HG03135 (cell line): ENCODE measurements around the gene PDE6C.

Experiments used
- ATAC-seq: cut with Tn5 transposase; IDR thresholded peaks from one replicate; pipeline ENCODE4 v1.9.1; 2021; ENCODE audit warnings: mild to moderate bottlenecking, moderate library complexity; ENCODE audit not compliant: unreplicated experiment

The PDE6C gene

DNA sequence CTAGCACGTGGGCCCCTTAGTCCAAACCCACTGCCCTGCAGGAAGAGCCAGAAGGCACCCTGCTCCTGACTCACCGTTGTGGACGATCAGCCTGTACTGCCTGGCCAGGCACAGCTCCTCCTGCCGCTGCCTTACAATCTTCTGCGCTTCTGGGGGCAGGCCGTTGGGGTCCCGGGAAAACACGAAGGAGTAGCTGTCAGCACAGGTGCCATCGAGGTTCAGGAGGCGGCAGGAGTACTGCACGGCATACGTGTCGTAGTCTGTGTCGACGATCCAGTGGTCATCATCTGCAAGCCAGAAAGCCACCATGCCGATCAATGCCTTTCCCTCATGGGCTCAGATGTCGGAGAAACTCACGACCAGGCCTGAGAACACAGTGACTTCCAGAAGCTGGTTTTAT is 18.6 kb upstream of the PDE6C start:
- no peak for ATAC-seq

DNA sequence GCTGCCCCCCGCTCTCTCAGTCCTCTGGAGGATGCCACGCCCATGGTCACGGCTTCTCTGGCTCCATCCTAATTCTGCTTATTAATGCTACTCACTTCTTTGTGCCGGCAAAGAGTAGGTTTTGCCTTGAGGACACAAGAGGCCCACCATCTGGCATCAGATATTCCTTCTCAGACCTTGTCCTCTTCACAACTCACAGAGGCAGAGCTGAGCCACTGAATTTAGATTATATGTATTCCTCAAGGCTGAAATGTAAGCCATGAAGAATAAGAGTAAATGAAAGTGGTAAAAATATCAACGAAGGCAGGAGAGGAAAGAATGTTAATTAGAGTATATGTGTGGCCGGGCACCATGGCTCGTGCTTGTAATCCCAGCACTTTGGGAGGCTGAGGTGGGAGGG is 17.8 kb upstream of the PDE6C start:
- no peak for ATAC-seq

DNA sequence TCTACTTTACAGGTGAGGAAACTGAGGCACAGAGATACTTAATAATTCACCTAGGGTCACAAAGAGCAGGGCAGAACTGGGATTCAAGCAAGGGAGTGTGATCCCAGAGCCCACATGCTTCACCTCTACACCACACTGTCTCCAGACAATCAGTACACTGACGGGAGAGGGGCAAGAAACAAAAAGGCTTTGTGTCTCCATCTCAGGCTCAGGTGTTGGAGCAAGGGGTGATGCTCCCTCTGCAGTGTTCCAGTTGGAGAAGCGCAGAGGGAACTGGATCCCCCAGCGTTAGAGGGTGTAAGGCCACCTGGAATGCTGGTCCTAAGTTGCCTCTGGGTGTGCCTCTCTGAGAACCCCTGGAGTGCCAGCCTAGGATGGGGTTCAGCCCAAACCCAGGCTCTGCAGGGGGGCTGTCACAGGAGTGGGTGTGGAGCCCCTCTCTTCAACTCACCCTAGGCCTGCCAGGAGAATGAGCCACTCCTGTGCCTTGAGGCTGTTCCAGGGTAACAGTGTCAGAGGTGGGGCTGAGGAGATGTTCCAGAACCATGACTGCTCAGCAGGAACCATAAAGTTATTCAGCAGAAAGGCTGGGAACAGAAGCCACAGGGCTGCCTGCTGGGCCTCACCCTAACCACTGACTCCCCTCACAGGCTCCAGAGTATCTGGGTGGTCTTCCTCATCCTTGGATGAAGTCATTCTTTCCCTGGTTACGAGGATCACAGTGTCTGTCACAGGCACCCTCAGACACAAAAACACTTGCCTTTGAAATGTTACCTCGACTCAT is 16.8 kb upstream of the PDE6C start:
- no peak for ATAC-seq

DNA sequence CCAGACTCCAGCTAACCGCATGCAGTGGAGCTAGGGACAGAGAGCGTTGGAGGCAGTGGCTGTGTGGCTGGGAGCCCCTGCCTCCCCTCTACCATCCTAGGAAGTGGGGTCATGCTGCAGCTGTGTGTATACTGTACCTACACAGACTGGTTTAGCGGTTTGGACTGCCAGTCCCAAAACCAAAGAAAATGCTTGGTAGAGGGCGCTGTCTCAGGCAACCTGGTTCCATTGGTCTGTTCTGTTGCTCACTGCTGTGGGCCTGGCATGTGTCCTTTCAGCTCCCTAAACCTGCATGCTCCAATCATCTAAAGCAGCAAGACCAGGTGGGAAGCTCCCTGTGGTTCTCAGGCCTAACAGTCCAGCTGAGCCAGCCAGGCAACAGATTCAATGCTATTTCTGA is 15.8 kb upstream of the PDE6C start:
- ATAC-seq, result no peak

DNA sequence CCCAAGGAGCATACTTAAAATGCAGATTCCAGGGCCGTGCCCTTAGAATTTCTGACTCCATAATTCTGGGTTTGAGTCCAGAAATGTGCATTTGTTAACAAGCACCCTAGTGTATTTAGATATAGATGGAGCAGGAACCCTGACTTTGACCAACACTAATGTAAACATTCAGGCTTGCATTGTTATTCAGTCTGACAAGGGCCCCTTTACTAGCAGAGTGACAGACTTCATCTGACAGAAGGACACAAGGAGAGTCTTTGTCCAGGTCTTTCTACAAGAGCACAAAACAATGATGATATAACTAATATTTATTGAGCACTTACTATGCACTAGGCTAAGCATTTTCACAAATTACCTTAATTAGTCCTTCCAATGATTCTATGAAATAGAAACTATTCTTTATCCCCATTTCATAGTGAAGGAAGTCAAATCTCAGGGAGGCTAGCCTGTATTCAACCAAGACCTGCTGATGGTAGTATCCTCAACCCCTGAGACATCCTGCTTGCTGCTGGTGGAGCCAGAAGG is 15.2 kb upstream of the PDE6C start:
- ATAC-seq, result no peak

DNA sequence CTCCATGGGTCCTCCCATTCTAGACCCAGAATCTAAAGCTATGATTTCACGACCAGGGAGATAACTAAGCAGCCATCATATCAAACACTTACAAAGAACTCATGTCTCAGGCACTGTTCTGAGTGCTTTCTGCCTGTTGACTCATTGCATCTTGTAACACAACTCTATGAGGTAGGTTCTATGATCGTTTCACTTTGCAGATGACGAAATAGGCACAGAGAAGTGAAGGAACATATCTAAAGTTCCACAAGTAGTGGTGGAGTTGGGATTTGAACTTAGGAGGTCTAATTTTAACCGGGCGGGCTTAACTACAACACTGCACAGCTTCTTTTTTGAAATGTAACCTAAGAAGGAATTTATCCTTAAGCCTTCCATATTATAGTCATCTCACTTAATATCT is 14.2 kb upstream of the PDE6C start:
- ATAC-seq, result no peak

DNA sequence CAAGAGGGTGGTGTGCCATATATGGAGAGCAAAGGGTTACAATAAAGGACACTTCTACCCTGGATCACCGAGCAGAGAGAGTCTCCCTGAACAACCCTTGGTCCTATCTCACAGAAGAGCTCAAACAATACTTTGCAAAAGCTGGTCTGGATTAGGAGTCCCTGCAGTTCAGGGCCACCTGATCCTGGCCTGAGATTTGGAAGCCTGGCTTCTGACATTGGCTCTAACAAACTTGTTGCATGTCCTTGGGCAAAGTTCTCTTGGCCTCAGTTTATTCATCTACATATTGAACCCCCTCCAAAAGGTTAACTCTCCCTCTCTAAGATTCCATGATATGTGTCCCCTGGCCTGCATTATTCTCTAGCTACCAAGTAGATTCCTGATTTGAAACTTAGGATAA is 13.0 kb upstream of the PDE6C start:
- ATAC-seq, result no peak

DNA sequence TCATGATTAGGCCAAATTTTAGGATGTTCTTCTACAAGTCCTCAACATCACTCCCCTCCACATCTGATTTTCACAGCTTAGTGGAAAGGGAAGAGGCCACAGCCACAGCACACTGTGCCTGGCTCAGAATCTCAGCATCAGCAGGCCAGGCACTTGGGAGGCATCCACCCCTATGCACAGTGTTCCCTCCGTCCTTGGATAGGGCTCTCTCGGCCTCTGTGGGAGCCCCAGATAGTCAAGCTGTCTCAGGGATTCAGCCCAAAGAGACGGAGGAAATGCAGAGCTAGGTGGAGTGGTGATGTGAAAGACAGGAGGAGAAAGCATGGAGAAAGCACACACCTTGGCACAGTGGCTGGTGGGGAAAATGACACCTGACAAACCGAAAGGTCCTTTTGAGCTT is 12.6 kb upstream of the PDE6C start:
- ATAC-seq, result no peak

DNA sequence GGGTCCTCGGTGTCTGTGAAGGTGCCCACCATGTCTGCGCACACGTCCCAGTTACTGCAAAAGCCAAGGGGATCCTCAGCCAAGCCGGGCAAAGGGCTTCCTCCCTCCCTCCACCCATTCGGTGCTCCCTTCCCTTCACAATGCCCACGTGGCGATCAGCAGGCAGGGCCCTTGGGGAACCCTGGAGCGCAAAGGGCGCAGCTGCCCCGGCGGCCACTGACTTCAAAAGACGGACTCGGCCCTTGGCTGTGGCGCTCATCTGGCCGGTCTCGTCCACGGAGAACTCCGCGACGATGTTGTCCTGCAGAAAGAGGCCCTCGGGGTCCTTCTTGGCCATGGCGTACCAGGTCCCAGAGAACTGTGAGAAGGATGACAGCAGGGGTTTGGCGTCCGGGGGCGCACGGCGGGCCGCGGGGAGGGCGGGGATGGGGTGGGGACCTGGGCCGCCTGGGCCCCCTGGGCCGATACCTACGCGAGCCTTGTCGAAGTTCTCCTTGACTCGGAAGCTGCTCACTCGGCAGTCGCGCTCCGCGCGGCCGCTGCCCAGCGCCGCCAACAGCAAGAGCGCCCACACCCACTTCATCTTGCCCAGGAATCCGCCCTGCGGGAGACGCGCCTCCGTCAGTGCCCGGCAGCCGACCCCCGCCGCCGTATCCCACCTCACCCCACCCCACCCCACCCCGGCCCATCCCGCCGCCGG is 11.7 kb upstream of the PDE6C start:
- ATAC-seq, result no peak

DNA sequence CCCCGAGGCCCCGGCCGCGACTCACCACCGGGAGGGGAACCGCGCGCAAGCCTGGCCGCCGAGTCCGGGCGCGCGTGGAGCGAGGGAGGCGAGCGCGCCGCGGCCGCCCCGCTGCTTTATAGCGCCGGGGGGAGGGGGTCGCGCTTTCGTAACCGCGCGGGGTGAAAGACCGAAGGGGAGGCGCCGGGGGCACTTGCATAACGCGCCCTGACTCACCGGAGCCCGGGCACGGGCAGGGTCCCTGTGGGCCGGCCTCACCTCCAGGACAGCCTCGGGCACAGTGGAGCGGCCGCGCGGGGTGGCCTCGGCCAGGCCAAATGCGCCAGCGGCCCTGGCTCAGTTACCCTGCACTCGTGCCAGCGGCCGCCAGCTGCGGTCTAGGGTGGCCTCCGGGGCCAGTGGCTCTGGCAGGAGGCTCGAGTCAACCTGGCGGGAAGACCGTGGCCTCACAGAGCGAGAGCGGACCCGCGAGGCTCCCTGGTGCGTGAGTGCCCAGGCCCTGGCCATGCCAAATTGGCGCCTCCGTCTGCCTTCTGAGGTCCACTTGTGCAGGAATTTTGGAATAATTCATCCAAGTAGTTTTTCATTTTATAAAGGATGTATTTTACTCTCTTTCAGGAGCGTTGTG is 11.1 kb upstream of the PDE6C start, which contains the start of gene RBP4:
Gene RBP4 (minus strand): TSS at position 90 of the 628 bp plus-strand sequence. CDS start 207 bp downstream, outside the sequence.
- ATAC-seq, result no peak

DNA sequence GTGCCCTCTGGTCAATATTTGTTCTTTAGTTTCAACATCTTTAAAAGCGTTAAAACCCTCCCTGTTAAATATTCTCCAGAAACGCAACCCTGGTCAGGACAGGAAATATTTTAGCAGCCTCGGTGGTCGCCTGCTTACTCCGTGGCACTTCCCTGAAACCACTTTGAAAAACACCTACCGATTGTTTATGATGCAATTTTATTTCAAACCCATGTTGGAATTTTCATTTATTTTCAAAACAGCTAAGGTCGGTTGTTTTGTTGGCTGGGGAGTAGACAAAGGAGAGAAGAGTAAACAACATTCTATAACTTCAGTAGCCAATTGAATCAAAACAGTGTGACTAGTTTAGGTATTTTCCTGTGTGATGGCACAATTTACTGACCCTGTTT is 10.6 kb upstream of the PDE6C start:
- no peak for ATAC-seq

DNA sequence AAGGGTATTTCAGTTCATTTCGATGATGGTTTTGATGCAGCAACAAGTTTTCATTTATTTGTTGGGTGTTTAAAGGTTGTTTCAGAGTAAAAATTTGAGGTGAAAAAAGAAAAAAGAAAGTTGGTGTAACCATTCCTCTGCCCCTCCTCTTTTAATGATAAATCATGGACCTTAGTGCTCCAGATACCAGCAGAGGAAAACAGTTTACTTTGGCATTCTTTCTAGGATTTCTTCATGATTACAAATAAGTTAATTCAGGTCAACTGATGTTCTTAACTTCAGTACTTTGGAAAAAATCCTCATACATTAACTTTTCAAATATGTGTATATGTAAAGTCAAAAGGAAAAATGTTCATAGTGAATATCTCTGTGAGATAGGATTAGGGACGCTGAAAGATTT is 9.3 kb upstream of the PDE6C start:
- ATAC-seq, result no peak

DNA sequence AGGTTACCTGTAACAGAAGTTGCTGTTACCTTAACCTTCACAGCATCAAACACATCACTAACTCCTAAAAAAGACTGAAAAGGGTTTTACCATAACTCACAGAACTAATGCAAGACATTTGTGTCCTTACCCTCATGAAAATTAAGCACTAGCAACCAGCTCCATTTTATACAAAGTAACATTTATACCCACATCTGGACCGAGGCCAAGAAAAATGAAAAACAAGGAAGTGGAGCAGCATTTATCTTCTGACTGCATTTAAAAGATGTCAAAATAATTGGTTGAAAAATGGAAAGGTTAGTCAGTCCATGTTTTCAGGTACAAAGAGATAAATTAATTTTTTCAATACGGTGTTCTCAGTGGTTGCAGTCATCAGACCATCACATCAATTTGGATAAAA is 8.2 kb upstream of the PDE6C start:
- no peak for ATAC-seq

DNA sequence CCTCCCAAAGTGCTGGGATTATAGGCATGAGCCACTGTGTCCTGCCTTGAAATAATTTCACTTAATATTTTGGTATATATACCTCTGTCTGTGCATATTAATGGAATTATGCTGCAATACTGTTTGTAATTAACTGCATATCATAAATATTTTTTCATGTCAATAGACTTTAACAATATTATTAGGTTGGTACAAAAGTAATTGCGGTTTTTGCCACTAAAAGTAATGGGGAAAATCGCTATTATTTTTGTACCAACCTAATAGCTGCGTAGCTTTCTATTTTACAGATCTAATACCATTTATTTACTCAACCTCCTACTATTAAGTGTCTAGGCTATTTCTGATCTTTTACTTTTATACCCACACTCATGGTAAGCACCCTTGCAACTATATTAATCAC is 3.9 kb upstream of the PDE6C start:
- no peak for ATAC-seq

DNA sequence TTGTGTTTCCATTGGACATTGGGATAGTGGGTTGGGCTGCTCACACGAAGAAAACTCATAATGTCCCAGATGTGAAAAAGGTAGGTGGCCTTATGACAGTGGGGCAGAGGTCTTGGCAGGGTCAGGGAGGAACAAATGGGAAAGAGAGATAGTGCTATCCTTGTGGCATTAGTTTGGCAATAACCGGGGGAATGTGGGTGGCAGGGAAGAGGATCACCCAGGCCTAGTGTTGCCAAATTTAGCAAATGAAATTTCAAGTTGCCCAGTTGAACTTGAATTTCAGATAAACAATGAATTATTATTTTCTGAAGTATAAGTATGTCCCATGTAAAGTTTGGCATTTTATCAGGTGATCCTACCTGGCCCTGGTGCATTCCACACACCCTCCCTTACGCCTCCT is 789 bp downstream of the PDE6C start:
- no peak for ATAC-seq

DNA sequence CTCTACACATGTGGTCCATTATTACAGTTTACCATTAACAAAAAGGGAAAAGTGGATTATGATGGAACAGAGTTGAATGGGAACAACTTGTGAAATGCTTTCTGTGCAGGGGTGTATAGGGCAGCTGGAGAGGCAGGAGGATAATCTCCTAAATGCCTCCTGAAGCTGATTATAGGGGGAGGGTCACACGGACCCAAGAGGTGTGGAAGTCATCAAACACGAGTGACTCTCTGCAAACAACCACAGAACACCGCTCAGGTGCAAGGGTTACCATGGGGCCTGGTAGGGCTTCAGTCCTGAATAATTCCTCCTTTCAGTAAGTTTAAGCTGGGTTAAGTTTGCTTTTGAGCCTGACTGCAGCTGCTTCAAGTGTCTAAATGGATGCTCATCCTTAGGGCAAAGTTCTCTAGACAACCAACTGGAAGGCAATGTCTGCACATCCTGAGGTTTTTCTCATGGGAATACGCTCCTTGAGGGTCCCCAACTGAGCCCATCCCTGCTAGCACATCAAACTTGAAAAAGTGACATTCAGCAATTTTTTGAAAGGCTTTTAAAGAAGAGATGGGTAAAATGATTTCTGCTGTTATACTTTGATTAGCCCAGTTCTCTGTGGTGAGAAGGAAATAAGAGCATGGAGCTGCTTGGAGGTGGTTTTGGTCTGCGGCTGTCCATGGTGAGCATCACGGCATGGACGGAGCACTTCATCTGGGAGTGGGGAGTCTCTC is 1.9 kb downstream of the PDE6C start:
- ATAC-seq, result no peak

DNA sequence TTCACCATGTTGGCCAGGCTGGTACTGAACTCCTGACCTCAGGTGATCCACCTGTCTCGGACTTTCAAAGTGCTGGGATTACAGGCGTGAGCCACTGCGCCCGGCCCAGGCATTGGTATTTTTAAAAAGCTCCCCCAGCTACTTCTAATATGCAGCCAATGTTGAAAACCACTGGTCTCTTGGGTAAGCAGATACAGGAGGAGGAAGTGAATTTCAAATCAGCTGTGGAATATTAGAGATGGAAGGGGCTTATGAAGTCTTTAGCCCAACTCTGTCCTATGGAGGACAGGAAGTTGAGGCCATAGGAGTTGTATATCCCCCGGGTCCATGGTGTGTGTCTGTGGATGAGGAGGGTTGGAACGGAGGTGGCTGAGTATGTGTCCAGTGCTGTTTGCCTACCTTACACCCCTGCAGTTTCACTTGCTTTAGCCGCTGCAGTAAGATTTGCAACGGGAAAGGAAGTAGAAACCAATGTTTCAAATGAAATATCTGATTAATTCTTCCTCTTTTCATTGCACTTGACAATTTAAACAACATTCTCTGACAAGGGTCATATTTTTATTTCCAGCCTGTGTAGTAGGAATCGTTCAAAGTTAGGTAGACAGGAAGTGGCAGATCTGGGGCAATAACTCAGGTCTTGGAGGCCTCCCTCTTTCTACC is 3.4 kb downstream of the PDE6C start:
- no peak for ATAC-seq

DNA sequence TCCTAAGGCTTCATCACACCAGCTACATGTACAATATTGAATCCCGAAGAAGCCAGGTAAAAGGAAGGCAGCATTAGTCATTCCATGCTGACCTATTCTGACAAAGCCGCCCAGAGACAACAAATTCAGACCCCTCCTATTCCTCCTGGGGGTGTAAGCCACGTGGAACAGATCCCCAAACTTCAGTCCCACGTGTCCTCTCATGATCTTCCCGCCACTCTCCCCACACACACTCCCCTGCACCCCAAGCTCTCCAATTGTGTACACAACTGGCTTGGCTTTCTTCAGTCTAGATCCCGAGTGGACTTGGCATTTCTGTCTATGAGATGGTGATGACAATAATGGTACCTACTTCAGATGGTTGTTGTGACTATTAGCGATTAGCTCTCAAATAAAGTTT is 8.6 kb downstream of the PDE6C start:
- ATAC-seq, result no peak

DNA sequence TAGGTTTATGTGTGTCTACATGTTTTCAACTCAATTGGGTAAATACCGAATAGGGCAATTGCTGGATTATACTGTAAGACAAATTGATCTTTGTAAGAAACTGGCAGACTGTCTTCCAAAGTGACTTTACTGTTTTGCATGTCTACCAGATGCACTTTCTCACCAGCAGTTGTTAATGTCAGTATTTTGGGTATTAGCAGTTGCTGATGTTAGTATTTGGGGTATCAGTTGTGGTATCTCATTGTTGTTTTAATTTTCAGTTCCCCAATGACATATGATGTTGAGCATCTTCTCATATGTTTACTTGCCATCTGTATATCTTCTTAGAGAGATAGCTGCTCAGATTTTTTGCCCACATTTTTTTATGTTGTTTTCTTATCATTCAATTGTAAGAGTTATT is 10.6 kb downstream of the PDE6C start:
- ATAC-seq, result no peak

DNA sequence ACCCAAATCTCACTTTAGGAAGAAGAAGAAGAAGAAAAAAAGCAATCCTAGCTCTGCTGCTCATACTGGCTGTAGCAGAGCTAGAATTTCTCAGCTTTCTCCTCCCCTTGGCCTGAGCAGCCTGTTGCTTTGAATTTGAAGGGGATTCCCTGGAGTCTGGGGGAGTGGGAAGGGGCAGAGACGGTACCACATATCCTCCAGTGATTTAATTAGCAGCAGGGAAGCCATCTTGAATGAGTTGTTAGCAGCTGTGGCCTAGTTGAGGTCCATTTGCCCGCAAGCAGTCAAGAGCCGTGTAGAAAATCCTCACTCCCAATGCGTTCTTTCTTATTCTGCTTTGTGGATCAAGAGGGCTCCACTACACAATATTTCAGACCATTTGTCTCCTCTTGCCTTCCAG is 16.5 kb downstream of the PDE6C start:
- ATAC-seq, result no peak
